Measurements from ENCODE around the gene PBRM1. TPM values are rescaled to one million over a fixed set of nuclear protein-coding genes. Genes with fewer than 3 reads are reported as not detected.

PBRM1 gene
- total RNA-seq, 1 experiment from 2014 or later = 74.2 TPM

- Histone ChIP-seq H3K14ac (ENCODE audit: insufficient read depth, low read length) (no peak overlapping the region), H3T11ph (ENCODE audit: low read length) (no peak overlapping the region), H3K4me2 (ENCODE audit: insufficient read depth, insufficient read length, low read length) (no peak overlapping the region), H2BK20ac (ENCODE audit: low read depth, low read length, poor library complexity, severe bottlenecking) (no peak overlapping the region), H3K23me2 (ENCODE audit: insufficient read length, low read depth, low read length, poor library complexity, severe bottlenecking) (no peaks in the 10 kb centered on the region), H4K8ac (replicated peaks; ENCODE audit: insufficient read length, low read depth, low read length) (no peak overlapping the region), H3K4ac (ENCODE audit: low read depth, low read length) (no peak overlapping the region), H3K79me2 (ENCODE audit: insufficient read depth, low read length) (no peaks in the 10 kb centered on the region), H3K4me1 (ENCODE audit: insufficient read depth, low read length) (no peaks in the 10 kb centered on the region; the same call in 1 of the 2 replicates), H2BK120ac (ENCODE audit: low read depth, low read length, poor library complexity, severe bottlenecking) (no peak overlapping the region), H3K56ac (ENCODE audit: insufficient read length, low read depth, low read length) (no peak overlapping the region), H4K20me1 (ENCODE audit: control insufficient read depth, insufficient read depth, insufficient read length) (no peaks in the 10 kb centered on the region), H2BK15ac (ENCODE audit: low read depth, low read length) (no peak overlapping the region), H3K9ac (ENCODE audit: extremely low read depth, insufficient read length, low read length) (no peak overlapping the region), H3K27me3 (ENCODE audit: insufficient read depth, low read length) (no peaks in the 10 kb centered on the region), H4K5ac (ENCODE audit: insufficient read length, low read depth, low read length) (no peak overlapping the region), H4K91ac (ENCODE audit: insufficient read length, low read depth, low read length) (no peak overlapping the region), H2BK5ac (ENCODE audit: insufficient read length, low read length) (no peak overlapping the region), H3K18ac (ENCODE audit: insufficient read length, low read depth, low read length) (no peak overlapping the region), H3K79me1 (ENCODE audit: insufficient read depth, low read depth, low read length, poor library complexity, severe bottlenecking) (no peaks in the 10 kb centered on the region), H3K23ac (ENCODE audit: insufficient read length, low read depth, low read length) (no peak overlapping the region), H2AFZ (ENCODE audit: low read length) (no peak overlapping the region), H2AK5ac (ENCODE audit: insufficient read length, low read length) (no peak overlapping the region), H3K9me3 (ENCODE audit: control insufficient read depth, low read depth, low read length) (no peaks in the 10 kb centered on the region), H3K27ac (ENCODE audit: insufficient read length, low read depth, low read length) (no peak overlapping the region), H2BK12ac (ENCODE audit: insufficient read length, low read depth, low read length) (no peak overlapping the region)
- Mint-ChIP-seq H3K4me1 (peaks cover 16 to 28% of the 10 kb centered on the region in 2 experiments), H3K4me3 (no peak overlapping the region), H3K9me3 (no peaks in the 10 kb centered on the region), H3K27me3 (ENCODE audit: low read depth) (no peaks in the 10 kb centered on the region; the same call in 1 of the 2 replicates), H3K27ac (peak overlapping the region in 1 of 3 experiments; percentile 26; a peak in 1 of 7 replicates), H3K36me3 (ENCODE audit: insufficient read depth in 1 of 3, low read depth in 3 of 3) (no peaks in the 10 kb centered on the region; a peak in 1 of 7 replicates)
- no peak for TF ChIP-seq CTCF (conservative IDR thresholded peaks at IDR 0.05)
- WGBS (ENCODE audit: extremely low coverage, insufficient read length, low lambda C conversion rate) = no CpG with 5 or more reads among the region's 5 CpGs
- no peak for DNase-seq
Observed at GRCh38 chr3:52507359-52507758, 178.4 kb downstream of the PBRM1 start.

Data from H9 (cell line).